H9 (cell line): ENCODE measurements around the gene MED13L. TPM values are rescaled to one million over a fixed set of nuclear protein-coding genes. Genes with fewer than 3 reads are reported as not detected.

ENCODE experiments used
- DNase-seq: peaks from one replicate; pipeline ENCODE4 v3.0.0-alpha.2; 2017
- H2AFZ ChIP-seq: one replicate; pipeline ENCODE4 v1.6.1; 2013; ENCODE audit warnings: mild to moderate bottlenecking, low read length, control low read depth, moderate library complexity
- H2AK5ac ChIP-seq: 2 replicates; pipeline ENCODE4 v1.6.1; 2013; ENCODE audit warnings: low read length, control low read depth, mixed read lengths; ENCODE audit not compliant: insufficient read length
- H2BK120ac ChIP-seq: one replicate; pipeline ENCODE4 v1.6.1; 2013; ENCODE audit warnings: low read depth, mild to moderate bottlenecking, low read length, control low read depth, inconsistent platforms; ENCODE audit not compliant: poor library complexity, severe bottlenecking
- H2BK12ac ChIP-seq: 2 replicates; pipeline ENCODE4 v1.6.1; 2013; ENCODE audit warnings: low read length, control low read depth, mixed read lengths, low read depth; ENCODE audit not compliant: insufficient read length
- H2BK15ac ChIP-seq: 2 replicates; pipeline ENCODE4 v1.6.1; 2013; ENCODE audit warnings: low read depth, low read length, control low read depth
- H2BK20ac ChIP-seq: one replicate; pipeline ENCODE4 v1.6.1; 2013; ENCODE audit warnings: low read depth, mild to moderate bottlenecking, low read length, control low read depth, inconsistent platforms; ENCODE audit not compliant: poor library complexity, severe bottlenecking
- H2BK5ac ChIP-seq: 2 replicates; pipeline ENCODE4 v1.6.1; 2013; ENCODE audit warnings: low read length, control low read depth, mixed read lengths; ENCODE audit not compliant: insufficient read length
- H3K14ac ChIP-seq: 2 replicates; pipeline ENCODE4 v1.6.1; 2013; ENCODE audit warnings: low read length, control low read depth; ENCODE audit not compliant: insufficient read depth
- H3K18ac ChIP-seq: 2 replicates; pipeline ENCODE4 v1.6.1; 2013; ENCODE audit warnings: low read depth, mild to moderate bottlenecking, mixed read lengths, low read length, control low read depth; ENCODE audit not compliant: insufficient read length
- H3K23ac ChIP-seq: 2 replicates; pipeline ENCODE4 v1.6.1; 2013; ENCODE audit warnings: low read length, control low read depth, mixed read lengths, low read depth; ENCODE audit not compliant: insufficient read length
- H3K23me2 ChIP-seq: 2 replicates; pipeline ENCODE4 v1.6.1; 2013; ENCODE audit warnings: low read depth, mild to moderate bottlenecking, mixed read lengths, low read length, control low read depth; ENCODE audit not compliant: insufficient read length, poor library complexity, severe bottlenecking
- H3K27ac ChIP-seq: 2 replicates; pipeline ENCODE4 v1.5.1; 2013; ENCODE audit warnings: low read length, control low read depth, mixed read lengths, low read depth; ENCODE audit not compliant: insufficient read length
- H3K27me3 ChIP-seq: 2 replicates; pipeline ENCODE4 v1.6.1; 2013; ENCODE audit warnings: low read length, control low read depth, inconsistent platforms; ENCODE audit not compliant: insufficient read depth
- H3K4ac ChIP-seq: 2 replicates; pipeline ENCODE4 v1.6.1; 2013; ENCODE audit warnings: low read depth, mild to moderate bottlenecking, control low read depth, inconsistent platforms, low read length, moderate library complexity
- H3K4me1 ChIP-seq: 2 replicates; pipeline ENCODE4 v1.6.1; 2013; ENCODE audit warnings: low read length, control low read depth, inconsistent platforms; ENCODE audit not compliant: insufficient read depth
- H3K4me2 ChIP-seq: 2 replicates; pipeline ENCODE4 v1.6.1; 2013; ENCODE audit warnings: low read length, control low read depth, mixed read lengths; ENCODE audit not compliant: insufficient read length, insufficient read depth
- H3K56ac ChIP-seq: 2 replicates; pipeline ENCODE4 v1.6.1; 2013; ENCODE audit warnings: low read depth, mild to moderate bottlenecking, mixed read lengths, low read length, control low read depth; ENCODE audit not compliant: insufficient read length
- H3K79me1 ChIP-seq: 2 replicates; pipeline ENCODE4 v1.6.1; 2013; ENCODE audit warnings: low read depth, mild to moderate bottlenecking, moderate library complexity, low read length, control low read depth, inconsistent platforms; ENCODE audit not compliant: insufficient read depth, poor library complexity, severe bottlenecking
- H3K79me2 ChIP-seq: 2 replicates; pipeline ENCODE4 v1.6.1; 2013; ENCODE audit warnings: low read length, control low read depth, inconsistent platforms; ENCODE audit not compliant: insufficient read depth
- H3K9ac ChIP-seq: 2 replicates; pipeline ENCODE4 v1.6.1; 2013; ENCODE audit warnings: low read length, control low read depth, mixed read lengths; ENCODE audit not compliant: insufficient read length; ENCODE audit errors: extremely low read depth
- H3K9me3 ChIP-seq: one replicate; pipeline ENCODE4 v1.6.1; 2013; ENCODE audit warnings: low read depth, low read length, inconsistent platforms; ENCODE audit not compliant: control insufficient read depth
- H3T11ph ChIP-seq: one replicate; pipeline ENCODE4 v1.6.1; 2013; ENCODE audit warnings: mild to moderate bottlenecking, low read length, control low read depth, inconsistent platforms
- H4K20me1 ChIP-seq: one replicate; pipeline ENCODE4 v1.6.1; 2013; ENCODE audit not compliant: control insufficient read depth, insufficient read length, insufficient read depth
- H4K5ac ChIP-seq: 2 replicates; pipeline ENCODE4 v1.6.1; 2013; ENCODE audit warnings: low read depth, mild to moderate bottlenecking, mixed read lengths, low read length, control low read depth; ENCODE audit not compliant: insufficient read length
- H4K8ac ChIP-seq: replicated peaks from 2 replicates; pipeline ENCODE4 v1.6.1; 2013; ENCODE audit warnings: low read length, control low read depth, mixed read lengths, low read depth; ENCODE audit not compliant: insufficient read length
- H4K91ac ChIP-seq: 2 replicates; pipeline ENCODE4 v1.6.1; 2013; ENCODE audit warnings: low read depth, mild to moderate bottlenecking, moderate library complexity, mixed read lengths, low read length, control low read depth; ENCODE audit not compliant: insufficient read length
- H3K27ac Mint-ChIP-seq, 3 experiments: 2 replicates in 2 of 3; 3 replicates in 1 of 3; pipeline ENCODE4 v1.8.0; 2020 to 2021; ENCODE audit warnings: mixed read lengths in 3 of 3, mild to moderate bottlenecking in 1 of 3, moderate library complexity in 1 of 3
- H3K27me3 Mint-ChIP-seq: 2 replicates; pipeline ENCODE4 v1.8.0; 2021; ENCODE audit warnings: low read depth, mild to moderate bottlenecking, moderate library complexity, mixed read lengths
- H3K36me3 Mint-ChIP-seq, 3 experiments: 2 replicates in 2 of 3; 3 replicates in 1 of 3; pipeline ENCODE4 v1.8.0; 2020 to 2021; ENCODE audit warnings: low read depth in 3 of 3, mixed read lengths in 3 of 3; ENCODE audit not compliant: insufficient read depth in 1 of 3
- H3K4me1 Mint-ChIP-seq, 2 experiments: 2 replicates each; pipeline ENCODE4 v1.8.0; 2020; ENCODE audit warnings: mixed read lengths in 2 of 2
- H3K4me3 Mint-ChIP-seq, 2 experiments: 2 replicates in 1 of 2; 3 replicates in 1 of 2; pipeline ENCODE4 v1.8.0; 2020 to 2021; ENCODE audit warnings: mild to moderate bottlenecking in 2 of 2, mixed read lengths in 2 of 2, moderate library complexity in 1 of 2
- H3K9me3 Mint-ChIP-seq, 2 experiments: 2 replicates in 1 of 2; 3 replicates in 1 of 2; pipeline ENCODE4 v1.8.0; 2020; ENCODE audit warnings: mild to moderate bottlenecking in 2 of 2, mixed read lengths in 2 of 2, moderate library complexity in 1 of 2
- WGBS: extraction: QIAGEN DNeasy Blood & Tissue Kit; methylation state at CpG from one replicate; pipeline ENCODE4 v1.1.7; 2013; ENCODE audit warnings: missing lambda C conversion rate, low lambda C conversion rate, mixed read lengths; ENCODE audit not compliant: insufficient read length; ENCODE audit errors: extremely low coverage; 5-methylcytosine and 5-hydroxymethylcytosine counted together
- total RNA-seq: library from RNA; stranded (reverse); gene quantifications from 2 replicates; pipeline ENCODE4 v1.2.1, GENCODE V29; 2021
- TF ChIP-seq, protein P1 (sequence below): fragments of 200-600 bp; sonication (generic); conservative IDR thresholded peaks from 3 replicates; pipeline ENCODE4 v1.8.0; 2021; ENCODE audit warnings: antibody characterized with exemption, mild to moderate bottlenecking

Gene MED13L
- total RNA-seq, 1 experiment from 2014 or later, result 52.4 TPM

GRCh38 chr12:116160883-116161458 lies 116.5 kb downstream of the MED13L start:
- TF ChIP-seq, protein P1, sequence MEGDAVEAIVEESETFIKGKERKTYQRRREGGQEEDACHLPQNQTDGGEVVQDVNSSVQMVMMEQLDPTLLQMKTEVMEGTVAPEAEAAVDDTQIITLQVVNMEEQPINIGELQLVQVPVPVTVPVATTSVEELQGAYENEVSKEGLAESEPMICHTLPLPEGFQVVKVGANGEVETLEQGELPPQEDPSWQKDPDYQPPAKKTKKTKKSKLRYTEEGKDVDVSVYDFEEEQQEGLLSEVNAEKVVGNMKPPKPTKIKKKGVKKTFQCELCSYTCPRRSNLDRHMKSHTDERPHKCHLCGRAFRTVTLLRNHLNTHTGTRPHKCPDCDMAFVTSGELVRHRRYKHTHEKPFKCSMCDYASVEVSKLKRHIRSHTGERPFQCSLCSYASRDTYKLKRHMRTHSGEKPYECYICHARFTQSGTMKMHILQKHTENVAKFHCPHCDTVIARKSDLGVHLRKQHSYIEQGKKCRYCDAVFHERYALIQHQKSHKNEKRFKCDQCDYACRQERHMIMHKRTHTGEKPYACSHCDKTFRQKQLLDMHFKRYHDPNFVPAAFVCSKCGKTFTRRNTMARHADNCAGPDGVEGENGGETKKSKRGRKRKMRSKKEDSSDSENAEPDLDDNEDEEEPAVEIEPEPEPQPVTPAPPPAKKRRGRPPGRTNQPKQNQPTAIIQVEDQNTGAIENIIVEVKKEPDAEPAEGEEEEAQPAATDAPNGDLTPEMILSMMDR, result no peak
- Histone ChIP-seq H3K9me3 (no peaks in the 10 kb centered on the region), H3K9ac (no peak overlapping the region), H3K23me2 (no peaks in the 10 kb centered on the region), H4K20me1 (no peaks in the 10 kb centered on the region), H4K5ac (no peak overlapping the region), H3K27me3 (no peaks in the 10 kb centered on the region), H3K4me2 (no peak overlapping the region), H3K4me1 (no peaks in the 10 kb centered on the region; the same call in 1 of the 2 replicates), H3K4ac (no peak overlapping the region), H3K79me1 (peaks cover 2% of the 10 kb centered on the region), H2BK20ac (no peak overlapping the region), H2BK120ac (no peak overlapping the region), H4K91ac (no peak overlapping the region), H3K79me2 (peaks cover 9% of the 10 kb centered on the region; the same call in 1 of the 2 replicates), H3K18ac (no peak overlapping the region), H3K23ac (no peak overlapping the region), H3K56ac (no peak overlapping the region), H3T11ph (no peak overlapping the region), H2BK12ac (no peak overlapping the region), H2AK5ac (no peak overlapping the region), H4K8ac (no peak overlapping the region), H2AFZ (no peak overlapping the region), H3K27ac (no peak overlapping the region), H3K14ac (no peak overlapping the region), H2BK5ac (no peak overlapping the region), H2BK15ac (no peak overlapping the region)
- no peaks in the 10 kb centered on the region for H3K9me3 Mint-ChIP-seq
- no peaks in the 10 kb centered on the region for H3K36me3 Mint-ChIP-seq
- no peak for DNase-seq
- H3K4me3 Mint-ChIP-seq, result no peak overlapping the region
- peak overlapping the region; percentile 59 to 94 (median 84); a peak in 5 of 7 replicates for H3K27ac Mint-ChIP-seq
- H3K27me3 Mint-ChIP-seq, result no peaks in the 10 kb centered on the region
- peaks cover 50 to 61% of the 10 kb centered on the region in 2 experiments for H3K4me1 Mint-ChIP-seq
- WGBS, result no CpG with 5 or more reads among the region's 7 CpGs
